ENCODE data around the gene PRELID1. TPM values are rescaled to one million over a fixed set of nuclear protein-coding genes. Genes with fewer than 3 reads are reported as not detected.

Gene PRELID1
- total and polyA plus RNA-seq, 8 donors, result 77.8 to 153 (median 120) TPM

GRCh38 chr5:177300951-177301350 lies 2.6 kb upstream of the PRELID1 start:
- intact Hi-C loops (cut with DNase I), result loop anchor here in 1 of 3 donors (10.0 kb wide), 1 partner anchor 186 kb away; no protein-coding TSS in a partner anchor

GRCh38 chr5:177301503-177302165 lies 2.0 kb upstream of the PRELID1 start:
- peak; percentile 88 to 97 (median 94) for DNase-seq
- Histone ChIP-seq H3K27ac (peak overlapping the region; percentile 85 to 89 (median 86)), H3K4me3 (peak overlapping the region in 1 of 4 donors; percentile 81), H3K4me1 (peaks cover 27 to 43% (median 30%) of the 10 kb centered on the region in 3 donors), H3K36me3 (peaks cover 0 to 5% (median 3%) of the 10 kb centered on the region in 3 donors), H3K27me3 (no peaks in the 10 kb centered on the region), H3K9me3 (no peaks in the 10 kb centered on the region)
- no peak for TF ChIP-seq CTCF (IDR thresholded peaks at IDR 0.05)
- peak; percentile 61 to 73 (median 66) for ATAC-seq
- 25 to 31% methylated on average over 7 of the region's 7 CpGs for WGBS, 2 donors
- no peak for FAIRE-seq
- intact Hi-C loops (cut with DNase I), result loop anchor here in 1 of 3 donors (10.0 kb wide), 1 partner anchor 187 kb away; no protein-coding TSS in a partner anchor

More at GRCh38 chr5:177300951-177301350, 2.6 kb upstream of the PRELID1 start:
- H3K27ac ChIP-seq, result peak overlapping the region; percentile 85 to 89 (median 86)
- peaks cover 0 to 2% (median 0%) of the 10 kb centered on the region in 3 donors for H3K36me3 ChIP-seq
- no peak for TF ChIP-seq CTCF (IDR thresholded peaks at IDR 0.05)
- ATAC-seq, result no peak
- peak overlapping the region in 1 of 4 donors; percentile 8 for H3K4me3 ChIP-seq
- no peaks in the 10 kb centered on the region for H3K9me3 ChIP-seq
- H3K4me1 ChIP-seq, result peaks cover 27 to 47% (median 30%) of the 10 kb centered on the region in 3 donors
- no peak for FAIRE-seq
- 63 to 75% methylated on average over 2 of the region's 2 CpGs for WGBS, 2 donors
- no peak for DNase-seq
- H3K27me3 ChIP-seq, result no peaks in the 10 kb centered on the region

- peak; percentile 32 to 39 (median 36) for ATAC-seq
- peaks cover 0 to 12% (median 7%) of the 10 kb centered on the region in 3 donors for H3K36me3 ChIP-seq
- peaks cover 27 to 41% (median 30%) of the 10 kb centered on the region in 3 donors for H3K4me1 ChIP-seq
- peak overlapping the region; percentile 69 to 91 (median 79) for H3K4me3 ChIP-seq
- FAIRE-seq, result no peak
- peak overlapping the region; percentile 85 to 89 (median 86) for H3K27ac ChIP-seq
- 17 to 18% methylated on average over 24 of the region's 24 CpGs for WGBS, 2 donors
- DNase-seq, result peak in 4 of 6 donors; percentile 53 to 58 (median 57)
- no peaks in the 10 kb centered on the region for H3K9me3 ChIP-seq
- intact Hi-C loops (cut with DNase I), result loop anchor here in 1 of 3 donors (10.0 kb wide), 1 partner anchor 188 kb away; no protein-coding TSS in a partner anchor
- no peaks in the 10 kb centered on the region for H3K27me3 ChIP-seq
- no peak for TF ChIP-seq CTCF (IDR thresholded peaks at IDR 0.05)
These were observed 1.1 kb upstream of the PRELID1 start for GRCh38 chr5:177302354-177303110.

- Histone ChIP-seq H3K27me3 (no peaks in the 10 kb centered on the region), H3K4me3 (peak overlapping the region; percentile 69 to 91 (median 79)), H3K9me3 (no peaks in the 10 kb centered on the region), H3K36me3 (peaks cover 0 to 12% (median 7%) of the 10 kb centered on the region in 3 donors), H3K27ac (peak overlapping the region; percentile 85 to 89 (median 86)), H3K4me1 (peaks cover 30 to 52% (median 38%) of the 10 kb centered on the region in 3 donors)
- WGBS, 2 donors, result 0% methylated on average over 23 to 25 of the region's 25 CpGs
- FAIRE-seq, result no peak
- DNase-seq, result no peak
- ATAC-seq, result peak in 1 of 4 donors; percentile 0
- TF ChIP-seq CTCF (IDR thresholded peaks at IDR 0.05), result no peak
- intact Hi-C loops (cut with DNase I), result loop anchor here in 1 of 3 donors (10.0 kb wide), 1 partner anchor 189 kb away; no protein-coding TSS in a partner anchor
These were observed 359 bp downstream of the PRELID1 start for GRCh38 chr5:177303925-177304391.

Data from pancreas (tissue), 10 donors.